PFSK-1 (cell line): Measurements from ENCODE around the gene ELAPOR1.

Experiments
- POLR2AphosphoS5 ChIP-seq: IDR thresholded peaks from 2 replicates; pipeline ENCODE4 v1.6.1; 2012; ENCODE audit warnings: low read depth, mild to moderate bottlenecking, control low read depth, low read length, moderate library complexity
- SIN3A ChIP-seq: IDR thresholded peaks from 2 replicates; pipeline ENCODE4 v1.6.1; 2012; ENCODE audit warnings: mild to moderate bottlenecking, low read length, moderate library complexity, borderline replicate concordance; ENCODE audit not compliant: insufficient read depth
- TAF1 ChIP-seq: IDR thresholded peaks from 2 replicates; pipeline ENCODE4 v1.6.1; 2012; ENCODE audit warnings: low read length, control low read depth, borderline replicate concordance; ENCODE audit not compliant: insufficient read depth
- TF ChIP-seq, protein P1 (sequence below), 2 experiments: IDR thresholded peaks; 2 replicates each; pipeline versions ENCODE4 v1.6.1 to v1.8.0; 2011 to 2012; ENCODE audit warnings: low read depth in 2 of 2, low read length in 2 of 2, control low read depth in 1 of 2, inconsistent platforms in 1 of 2, mild to moderate bottlenecking in 1 of 2, moderate library complexity in 1 of 2; ENCODE audit not compliant: insufficient read depth in 1 of 2

DNA sequence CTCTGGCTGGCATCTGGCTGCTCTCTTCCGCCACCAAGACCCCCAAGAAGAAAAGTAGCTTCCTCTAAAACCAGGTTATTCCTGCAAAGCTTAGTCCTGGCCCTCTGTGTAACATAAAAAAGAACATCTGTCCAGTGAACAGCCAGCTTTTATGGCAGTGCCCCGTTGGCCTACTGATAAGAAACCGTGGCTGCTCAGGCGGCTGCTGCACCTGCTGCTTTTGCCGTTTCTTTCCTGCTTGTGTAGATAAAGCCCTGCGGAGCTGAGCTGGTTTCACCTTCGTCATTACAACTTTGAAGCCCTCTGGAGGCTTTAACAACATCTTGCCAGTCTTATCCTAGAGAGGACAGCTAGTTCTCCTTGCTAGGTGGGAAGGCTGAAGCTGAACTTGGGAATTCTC lies 20.5 kb downstream of the ELAPOR1 start:
- TF ChIP-seq POLR2AphosphoS5 (no peak), SIN3A (no peak), TAF1 (no peak)
- TF ChIP-seq, protein P1, sequence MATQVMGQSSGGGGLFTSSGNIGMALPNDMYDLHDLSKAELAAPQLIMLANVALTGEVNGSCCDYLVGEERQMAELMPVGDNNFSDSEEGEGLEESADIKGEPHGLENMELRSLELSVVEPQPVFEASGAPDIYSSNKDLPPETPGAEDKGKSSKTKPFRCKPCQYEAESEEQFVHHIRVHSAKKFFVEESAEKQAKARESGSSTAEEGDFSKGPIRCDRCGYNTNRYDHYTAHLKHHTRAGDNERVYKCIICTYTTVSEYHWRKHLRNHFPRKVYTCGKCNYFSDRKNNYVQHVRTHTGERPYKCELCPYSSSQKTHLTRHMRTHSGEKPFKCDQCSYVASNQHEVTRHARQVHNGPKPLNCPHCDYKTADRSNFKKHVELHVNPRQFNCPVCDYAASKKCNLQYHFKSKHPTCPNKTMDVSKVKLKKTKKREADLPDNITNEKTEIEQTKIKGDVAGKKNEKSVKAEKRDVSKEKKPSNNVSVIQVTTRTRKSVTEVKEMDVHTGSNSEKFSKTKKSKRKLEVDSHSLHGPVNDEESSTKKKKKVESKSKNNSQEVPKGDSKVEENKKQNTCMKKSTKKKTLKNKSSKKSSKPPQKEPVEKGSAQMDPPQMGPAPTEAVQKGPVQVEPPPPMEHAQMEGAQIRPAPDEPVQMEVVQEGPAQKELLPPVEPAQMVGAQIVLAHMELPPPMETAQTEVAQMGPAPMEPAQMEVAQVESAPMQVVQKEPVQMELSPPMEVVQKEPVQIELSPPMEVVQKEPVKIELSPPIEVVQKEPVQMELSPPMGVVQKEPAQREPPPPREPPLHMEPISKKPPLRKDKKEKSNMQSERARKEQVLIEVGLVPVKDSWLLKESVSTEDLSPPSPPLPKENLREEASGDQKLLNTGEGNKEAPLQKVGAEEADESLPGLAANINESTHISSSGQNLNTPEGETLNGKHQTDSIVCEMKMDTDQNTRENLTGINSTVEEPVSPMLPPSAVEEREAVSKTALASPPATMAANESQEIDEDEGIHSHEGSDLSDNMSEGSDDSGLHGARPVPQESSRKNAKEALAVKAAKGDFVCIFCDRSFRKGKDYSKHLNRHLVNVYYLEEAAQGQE (IDR thresholded peaks at IDR 0.05; ENCODE audit: insufficient read depth in 1 of 2, low read depth in 2 of 2, low read length in 2 of 2): no peak
